H1 (cell line): ENCODE measurements around the gene AIFM3. TPM values are rescaled to one million over a fixed set of nuclear protein-coding genes. Genes with fewer than 3 reads are reported as not detected.

Source experiments
- ASH2L ChIP-seq: fragments of 200-600, 300-600 bp; sonication (generic); IDR thresholded peaks from one replicate; pipeline ENCODE4 v1.7.1; 2017; ENCODE audit warnings: low read length
- SAP30 ChIP-seq: fragments of 300-600 bp; sonication (generic); IDR thresholded peaks from 2 replicates; pipeline ENCODE4 v1.7.1; 2012; ENCODE audit warnings: low read length, moderate library complexity, mild to moderate bottlenecking, inconsistent platforms; ENCODE audit not compliant: insufficient read depth, insufficient replicate concordance
- polyA plus RNA-seq, 7 experiments: library from polyadenylated mRNA; depleted of rRNA in 3 of 7; stranded (reverse) in 5 of 7; unstranded in 2 of 7; fragments of >200 nt in 5 of 7; fragments of 200-250 nt in 2 of 7; gene quantifications; 1 replicate in 5 of 7; 2 replicates in 1 of 7; 4 replicates in 1 of 7; pipeline versions ENCODE4 v1.2.1 to v1.2.3, GENCODE V29; 2011 to 2013; ENCODE audit warnings: missing spikeins in 2 of 7, mixed read lengths in 2 of 7
- total RNA-seq: library from RNA; stranded (reverse); fragmentation: NEBNext Ultra II Directional; extraction: Animal tissue kit (Norgen Biotek cat#: 25700); gene quantifications from 2 replicates; pipeline ENCODE4 v1.2.1, GENCODE V29; 2021

AIFM3 gene
- total and polyA plus RNA-seq, 2 of the 8 experiments (the other 6 are each of a cell fraction or from before 2014, with no cell fraction given) = 0.86 to 1.4 TPM

GRCh38 chr22:20959578-20960461 lies 7.2 kb upstream of the AIFM3 start (continued):
- TF ChIP-seq SAP30 = no peak
- TF ChIP-seq ASH2L = no peak
- TF ChIP-seq, all 59 proteins: peak for 0
